ENCODE measurements around the gene SLC22A31. TPM values are rescaled to one million over a fixed set of nuclear protein-coding genes. Genes with fewer than 3 reads are reported as not detected.

The SLC22A31 gene
- total RNA-seq, 2 donors from 2014 or later: 0.81 TPM; not detected in 1

- no peak for ATAC-seq (ENCODE audit: insufficient number of reproducible peaks, low FRiP score, low read depth)
- TF ChIP-seq CTCF (IDR thresholded peaks at IDR 0.05): no peak
- Histone ChIP-seq H3K27me3 (replicated peaks; ENCODE audit: insufficient read depth) (no peaks in the 10 kb centered on the region), H3K4me3 (no peak overlapping the region), H3K36me3 (peaks cover 6% of the 10 kb centered on the region), H3K9me3 (no peaks in the 10 kb centered on the region), H3K27ac (no peak overlapping the region), H3K4me1 (ENCODE audit: control insufficient read depth in 1 of 2, low read depth in 2 of 2) (peaks cover 4 to 10% of the 10 kb centered on the region in 2 donors)
- no peak for DNase-seq (ENCODE audit: low spot score)
Measured at GRCh38 chr16:89237733-89238132, 37.4 kb upstream of the SLC22A31 start.

GRCh38 chr16:89233678-89234490 lies 33.5 kb upstream of the SLC22A31 start:
- no peaks in the 10 kb centered on the region for H3K27me3 ChIP-seq (replicated peaks; ENCODE audit: insufficient read depth)
- no peaks in the 10 kb centered on the region for H3K4me1 ChIP-seq (ENCODE audit: control insufficient read depth in 1 of 2, low read depth in 2 of 2)
- no peak overlapping the region for H3K4me3 ChIP-seq
- TF ChIP-seq CTCF (IDR thresholded peaks at IDR 0.05): no peak
- H3K27ac ChIP-seq: no peak overlapping the region
- no peaks in the 10 kb centered on the region for H3K9me3 ChIP-seq
- no peak for DNase-seq (ENCODE audit: low spot score)
- peaks cover 37% of the 10 kb centered on the region for H3K36me3 ChIP-seq
- ATAC-seq (ENCODE audit: insufficient number of reproducible peaks, low FRiP score, low read depth): no peak

GRCh38 chr16:89232107-89232506 lies 31.8 kb upstream of the SLC22A31 start:
- Histone ChIP-seq H3K4me1 (ENCODE audit: control insufficient read depth in 1 of 2, low read depth in 2 of 2) (no peaks in the 10 kb centered on the region), H3K9me3 (no peaks in the 10 kb centered on the region), H3K4me3 (no peak overlapping the region), H3K36me3 (peaks cover 52% of the 10 kb centered on the region), H3K27ac (no peak overlapping the region), H3K27me3 (replicated peaks; ENCODE audit: insufficient read depth) (no peaks in the 10 kb centered on the region)
- no peak for DNase-seq (ENCODE audit: low spot score)
- no peak for TF ChIP-seq CTCF (IDR thresholded peaks at IDR 0.05)
- ATAC-seq (ENCODE audit: insufficient number of reproducible peaks, low FRiP score, low read depth): no peak

DNA sequence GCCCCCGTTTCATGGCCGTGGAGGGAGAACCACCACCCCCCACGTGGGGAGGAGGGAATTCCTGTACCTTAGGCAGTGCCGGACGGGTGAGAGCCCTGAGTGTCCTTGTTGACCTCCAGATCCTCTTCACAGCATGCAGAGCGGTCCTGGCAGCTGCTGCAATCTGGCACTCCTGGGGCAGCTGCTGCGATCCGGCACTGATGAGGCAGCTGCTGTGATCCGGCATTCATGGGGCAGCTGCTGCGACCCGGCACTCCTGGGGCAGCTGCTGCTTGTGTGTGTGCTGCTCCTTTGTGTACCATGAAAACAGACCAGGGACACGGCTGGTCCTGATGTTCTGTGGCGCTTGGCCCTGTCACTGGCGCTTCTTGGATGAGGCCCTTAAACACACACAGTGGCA lies 29.9 kb upstream of the SLC22A31 start:
- no peak for DNase-seq (ENCODE audit: low spot score)
- no peak overlapping the region for H3K27ac ChIP-seq
- no peak for TF ChIP-seq CTCF (IDR thresholded peaks at IDR 0.05)
- no peaks in the 10 kb centered on the region for H3K27me3 ChIP-seq (replicated peaks; ENCODE audit: insufficient read depth)
- no peaks in the 10 kb centered on the region for H3K9me3 ChIP-seq
- H3K4me3 ChIP-seq: no peak overlapping the region
- ATAC-seq (ENCODE audit: insufficient number of reproducible peaks, low FRiP score, low read depth): no peak
- peaks cover 70% of the 10 kb centered on the region for H3K36me3 ChIP-seq
- no peaks in the 10 kb centered on the region for H3K4me1 ChIP-seq (ENCODE audit: control insufficient read depth in 1 of 2, low read depth in 2 of 2)

GRCh38 chr16:89224665-89225064 lies 24.3 kb upstream of the SLC22A31 start:
- Histone ChIP-seq H3K4me1 (ENCODE audit: control insufficient read depth in 1 of 2, low read depth in 2 of 2) (no peaks in the 10 kb centered on the region), H3K36me3 (peaks cover 52% of the 10 kb centered on the region), H3K9me3 (no peaks in the 10 kb centered on the region), H3K27ac (no peak overlapping the region), H3K27me3 (replicated peaks; ENCODE audit: insufficient read depth) (no peaks in the 10 kb centered on the region), H3K4me3 (no peak overlapping the region)
- ATAC-seq (ENCODE audit: insufficient number of reproducible peaks, low FRiP score, low read depth) (no peak), DNase-seq (ENCODE audit: low spot score) (no peak)
- no peak for TF ChIP-seq CTCF (IDR thresholded peaks at IDR 0.05)

All from thoracic aorta (tissue), 2 donors.